ENCODE measurements around the gene CAMSAP2.

- peak; percentile 50 for TF ChIP-seq CTCF (conservative IDR thresholded peaks at IDR 0.05; ENCODE audit: low read depth, low read length)
- no peak for TF ChIP-seq POLR2A (IDR thresholded peaks at IDR 0.05; ENCODE audit: low read depth, low read length)
- no peak for TF ChIP-seq FOS (IDR thresholded peaks at IDR 0.05; ENCODE audit: low read depth, low read length)
These were observed 99.4 kb downstream of the CAMSAP2 start for GRCh38 chr1:200837931-200838571.

Measured in IMR-90 (cell line).